ENCODE data around the gene WFDC2. TPM values are rescaled to one million over a fixed set of nuclear protein-coding genes. Genes with fewer than 3 reads are reported as not detected.

WFDC2 gene
- total RNA-seq, 1 donor from 2014 or later: not detected

Small RNAs within 50 kb of the gene (microRNA-seq; reads per million reads assigned to microRNA genes)
- 0.48 reads per million for gene MIR6812

Other genes starting within 250 kb of the WFDC2 start
- not detected in 2 replicates for gene SEMG2, start 248.4 kb upstream of the WFDC2 start, total RNA-seq
- not detected in 2 replicates for gene SLPI, start 215.2 kb upstream of the WFDC2 start, total RNA-seq
- gene RBPJL, start 162.9 kb upstream of the WFDC2 start, total RNA-seq: not detected in 2 replicates
- not detected in 2 replicates for gene MATN4, start 161.5 kb upstream of the WFDC2 start, total RNA-seq
- 34.8 and 51.5 TPM in 2 replicates for gene SDC4, start 121.3 kb upstream of the WFDC2 start, total RNA-seq
- 12.7 and 13.2 TPM in 2 replicates for gene SYS1, start 106.6 kb upstream of the WFDC2 start, total RNA-seq
- not detected in 2 replicates for gene TP53TG5, start 91.4 kb upstream of the WFDC2 start, total RNA-seq
- gene DBNDD2, start 61.5 kb upstream of the WFDC2 start, total RNA-seq: 3.3 and 3.4 TPM in 2 replicates
- 123 and 136 TPM in 2 replicates for gene PIGT, start 53.6 kb upstream of the WFDC2 start, total RNA-seq
- gene SPINT3, start 45.9 kb downstream of the WFDC2 start, total RNA-seq: not detected in 2 replicates
- not detected in 2 replicates for gene WFDC6, start 69.7 kb downstream of the WFDC2 start, total RNA-seq
- gene EPPIN, start 77.6 kb downstream of the WFDC2 start, total RNA-seq: not detected in 2 replicates
- gene WFDC8, start 109.5 kb downstream of the WFDC2 start, total RNA-seq: not detected in 2 replicates
- gene WFDC10A, start 160.0 kb downstream of the WFDC2 start, total RNA-seq: not detected in 2 replicates
- not detected in 2 replicates for gene WFDC9, start 161.5 kb downstream of the WFDC2 start, total RNA-seq
- not detected in 2 replicates for gene WFDC11, start 200.5 kb downstream of the WFDC2 start, total RNA-seq
- not detected in 2 replicates for gene WFDC13, start 232.3 kb downstream of the WFDC2 start, total RNA-seq
- gene WFDC10B, start 235.3 kb downstream of the WFDC2 start, total RNA-seq: not detected in 2 replicates

Data from myocyte (in vitro differentiated cells).